Measurements from ENCODE around the gene ZNF835. TPM values are rescaled to one million over a fixed set of nuclear protein-coding genes. Genes with fewer than 3 reads are reported as not detected.

The ZNF835 gene
- total RNA-seq, 1 experiment from 2014 or later, result not detected

DNA sequence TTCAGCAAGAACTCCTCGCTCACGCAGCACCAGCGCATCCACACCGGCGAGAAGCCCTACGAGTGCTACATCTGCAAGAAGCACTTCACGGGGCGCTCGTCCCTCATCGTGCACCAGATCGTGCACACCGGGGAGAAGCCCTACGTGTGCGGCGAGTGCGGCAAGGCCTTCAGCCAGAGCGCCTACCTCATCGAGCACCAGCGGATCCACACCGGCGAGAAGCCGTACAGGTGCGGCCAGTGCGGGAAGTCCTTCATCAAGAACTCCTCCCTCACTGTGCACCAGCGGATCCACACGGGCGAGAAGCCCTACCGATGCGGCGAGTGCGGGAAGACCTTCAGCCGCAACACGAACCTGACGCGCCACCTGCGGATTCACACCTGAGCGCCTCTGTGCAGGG, 49.2 kb downstream of the ZNF835 start:
- H3K9me3 ChIP-seq, result no peaks in the 10 kb centered on the region; the same call in none of the 2 replicates

GRCh38 chr19:56619121-56619520, 52.4 kb downstream of the ZNF835 start:
- DNase-seq, result no peak
- H3K36me3 ChIP-seq, result peaks cover 47% of the 10 kb centered on the region
- H3K9me3 ChIP-seq, result peaks cover 18% of the 10 kb centered on the region
- no peak overlapping the region for H3K4me3 ChIP-seq
- H3K27me3 ChIP-seq, result no peaks in the 10 kb centered on the region

More for the DNA sequence above, 49.2 kb downstream of the ZNF835 start:
- H3K4me3 ChIP-seq, result no peak overlapping the region
- no peak for DNase-seq
- H3K27me3 ChIP-seq, result no peaks in the 10 kb centered on the region
- peaks cover 46% of the 10 kb centered on the region for H3K36me3 ChIP-seq

GRCh38 chr19:56617531-56617930, 54.0 kb downstream of the ZNF835 start:
- no peak for DNase-seq
- peaks cover 37% of the 10 kb centered on the region for H3K36me3 ChIP-seq
- peaks cover 23% of the 10 kb centered on the region for H3K9me3 ChIP-seq
- no peaks in the 10 kb centered on the region for H3K27me3 ChIP-seq
- H3K4me3 ChIP-seq, result no peak overlapping the region

DNA sequence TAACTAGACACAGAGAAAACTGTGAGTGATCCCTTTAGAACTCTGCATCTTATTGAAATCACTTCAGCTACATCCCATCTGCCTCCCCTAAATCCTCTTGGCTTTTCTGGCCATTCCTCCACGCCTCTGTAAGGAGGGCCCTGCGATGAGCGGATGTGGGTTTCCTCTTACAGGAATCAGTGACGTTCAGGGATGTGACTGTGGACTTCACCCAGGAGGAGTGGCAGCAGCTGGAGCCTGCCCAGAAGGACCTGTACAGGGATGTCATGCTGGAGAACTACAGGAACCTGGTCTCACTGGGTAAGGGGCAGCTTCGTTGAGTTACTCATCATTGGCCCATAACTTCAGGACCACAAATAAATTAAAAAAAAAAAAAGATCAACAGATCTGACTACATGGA, 57.9 kb downstream of the ZNF835 start:
- Histone ChIP-seq H3K36me3 (peaks cover 33% of the 10 kb centered on the region), H3K4me3 (no peak overlapping the region), H3K27me3 (no peaks in the 10 kb centered on the region), H3K9me3 (peaks cover 36% of the 10 kb centered on the region)
- DNase-seq, result no peak

- peaks cover 40% of the 10 kb centered on the region for H3K9me3 ChIP-seq
- no peak overlapping the region for H3K4me3 ChIP-seq
- peaks cover 27% of the 10 kb centered on the region for H3K36me3 ChIP-seq
- no peak for DNase-seq
- no peaks in the 10 kb centered on the region for H3K27me3 ChIP-seq
Observed at GRCh38 chr19:56612737-56613136, 58.8 kb downstream of the ZNF835 start.

Other genes starting within 250 kb of the ZNF835 start
- not detected in 2 replicates for gene ZNF667, start 194.4 kb downstream of the ZNF835 start, total RNA-seq (2014; rRNA removed; shearing (Covaris generic); ENCODE audit: low replicate concordance)
- not detected in 2 replicates for gene ZNF471, start 163.9 kb downstream of the ZNF835 start, total RNA-seq (2014; rRNA removed; shearing (Covaris generic); ENCODE audit: low replicate concordance)
- gene ZFP28, start 132.8 kb downstream of the ZNF835 start, total RNA-seq (2014; rRNA removed; shearing (Covaris generic); ENCODE audit: low replicate concordance), result 1.8 and 8.4 TPM in 2 replicates
- 0.25 and 0.33 TPM in 2 replicates for gene ZNF470, start 104.3 kb downstream of the ZNF835 start, total RNA-seq (2014; rRNA removed; shearing (Covaris generic); ENCODE audit: low replicate concordance)
- gene ZNF71, start 76.5 kb downstream of the ZNF835 start, total RNA-seq (2014; rRNA removed; shearing (Covaris generic); ENCODE audit: low replicate concordance), result 12.7 and 15.9 TPM in 2 replicates
- gene SMIM17, start 28.6 kb downstream of the ZNF835 start, total RNA-seq (2014; rRNA removed; shearing (Covaris generic); ENCODE audit: low replicate concordance), result not detected in 2 replicates
- not detected in 2 replicates for gene PEG3, start 169.0 kb upstream of the ZNF835 start, total RNA-seq (2014; rRNA removed; shearing (Covaris generic); ENCODE audit: low replicate concordance)
- gene ZIM2, start 169.0 kb upstream of the ZNF835 start, total RNA-seq (2014; rRNA removed; shearing (Covaris generic); ENCODE audit: low replicate concordance), result not detected in 2 replicates

All from MG63 (cell line).